Lung (tissue), 12 donors: ENCODE measurements around the gene GNPTAB. TPM values are rescaled to one million over a fixed set of nuclear protein-coding genes. Genes with fewer than 3 reads are reported as not detected.

Experiments
- ATAC-seq: fragments of 200-7000 bp; cut with Tn5 transposase; one replicate; pipeline ENCODE4 v1.9.1; 2020; ENCODE audit warnings: moderate number of reproducible peaks; ENCODE audit not compliant: insufficient read depth, low FRiP score
- DNase-seq, 3 donors: peaks; one replicate each; pipeline ENCODE4 v3.0.0-alpha.2; 2013 to 2017
- H3K27ac ChIP-seq, 2 donors: one replicate each; pipeline ENCODE4 v1.5.1; 2013; ENCODE audit warnings: mild to moderate bottlenecking in 2 of 2, moderate library complexity in 2 of 2, control low read depth in 1 of 2, inconsistent platforms in 1 of 2, low read depth in 1 of 2, low read length in 1 of 2
- H3K27me3 ChIP-seq, 3 donors: one replicate each; pipeline ENCODE4 v1.5.1; 2013; ENCODE audit warnings: low read length in 2 of 3; ENCODE audit not compliant: control insufficient read depth in 3 of 3, insufficient read depth in 3 of 3
- H3K36me3 ChIP-seq, 4 donors: one replicate each; pipeline ENCODE4 v1.5.1; 2013; ENCODE audit warnings: low read length in 4 of 4, mild to moderate bottlenecking in 1 of 4, moderate library complexity in 1 of 4; ENCODE audit not compliant: control insufficient read depth in 4 of 4, insufficient read depth in 4 of 4
- H3K4me1 ChIP-seq, 5 donors: one replicate each; pipeline ENCODE4 v1.5.1; 2013; ENCODE audit warnings: low read length in 5 of 5, mild to moderate bottlenecking in 2 of 5, moderate library complexity in 1 of 5; ENCODE audit not compliant: control insufficient read depth in 5 of 5, insufficient read depth in 5 of 5
- H3K4me3 ChIP-seq: one replicate; pipeline ENCODE4 v1.5.1; 2013; ENCODE audit warnings: mild to moderate bottlenecking, control low read depth, moderate library complexity
- H3K9ac ChIP-seq, 2 donors: one replicate each; pipeline ENCODE4 v1.5.1; 2013; ENCODE audit warnings: low read length in 2 of 2, control low read depth in 1 of 2; ENCODE audit not compliant: insufficient read depth in 1 of 2
- H3K9me3 ChIP-seq, 4 donors: one replicate each; pipeline ENCODE4 v1.5.1; 2013; ENCODE audit warnings: low read length in 3 of 4, mild to moderate bottlenecking in 1 of 4, moderate library complexity in 1 of 4; ENCODE audit not compliant: control insufficient read depth in 4 of 4, insufficient read depth in 3 of 4
- WGBS, 2 donors: extraction: QIAGEN DNeasy Blood & Tissue Kit; methylation state at CpG; one replicate each; pipeline ENCODE4 v1.1.7; 2013; 5-methylcytosine and 5-hydroxymethylcytosine counted together
- polyA plus RNA-seq, 2 donors: library from polyadenylated mRNA; stranded (reverse); fragments of 200-250 nt; gene quantifications; one replicate each; pipeline ENCODE4 v1.2.1, GENCODE V29; 2013
- total RNA-seq, 2 donors: library from RNA; depleted of rRNA in 1 of 2; stranded (reverse); fragments of >200 nt in 1 of 2; gene quantifications; one replicate each; pipeline ENCODE4 v1.2.1, GENCODE V29; 2014 to 2021
- TF ChIP-seq, protein P1 (sequence below): IDR thresholded peaks from 2 replicates; pipeline ENCODE4 v1.5.1; 2012; ENCODE audit warnings: mild to moderate bottlenecking; ENCODE audit errors: control extremely low read depth, extremely low read depth
- donor health status: control.
- donor health status: control.
- donor health status: Bipolar disorder and iron deficiency.
- donor health status: healthy.
- donor health status: DM: yes; HTN: yes; CAD: no.

Gene GNPTAB
- total and polyA plus RNA-seq, 4 donors = 14.8 to 74.3 (median 39.9) TPM

DNA sequence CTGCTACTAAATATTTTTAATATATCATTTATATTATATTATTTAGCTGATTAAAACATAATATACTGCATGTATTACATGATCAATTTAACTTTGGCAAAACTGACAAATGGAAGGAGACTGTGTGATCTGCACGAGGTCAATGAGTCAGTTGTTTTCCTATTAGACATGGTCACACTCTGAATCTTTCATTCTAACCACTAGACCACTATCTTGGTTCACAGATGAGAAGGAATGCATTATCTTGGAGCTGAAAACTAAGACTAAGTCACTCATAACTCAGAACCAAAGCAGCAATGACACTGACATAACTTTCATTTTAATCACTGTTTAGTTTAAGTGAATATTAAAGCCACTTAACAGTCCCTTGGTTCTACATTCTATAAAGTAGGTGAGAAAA, 37.4 kb downstream of the GNPTAB start:
- WGBS, 2 donors = 51 to 66% methylated on average over 1 of the region's 1 CpG
- ATAC-seq = no peak

DNA sequence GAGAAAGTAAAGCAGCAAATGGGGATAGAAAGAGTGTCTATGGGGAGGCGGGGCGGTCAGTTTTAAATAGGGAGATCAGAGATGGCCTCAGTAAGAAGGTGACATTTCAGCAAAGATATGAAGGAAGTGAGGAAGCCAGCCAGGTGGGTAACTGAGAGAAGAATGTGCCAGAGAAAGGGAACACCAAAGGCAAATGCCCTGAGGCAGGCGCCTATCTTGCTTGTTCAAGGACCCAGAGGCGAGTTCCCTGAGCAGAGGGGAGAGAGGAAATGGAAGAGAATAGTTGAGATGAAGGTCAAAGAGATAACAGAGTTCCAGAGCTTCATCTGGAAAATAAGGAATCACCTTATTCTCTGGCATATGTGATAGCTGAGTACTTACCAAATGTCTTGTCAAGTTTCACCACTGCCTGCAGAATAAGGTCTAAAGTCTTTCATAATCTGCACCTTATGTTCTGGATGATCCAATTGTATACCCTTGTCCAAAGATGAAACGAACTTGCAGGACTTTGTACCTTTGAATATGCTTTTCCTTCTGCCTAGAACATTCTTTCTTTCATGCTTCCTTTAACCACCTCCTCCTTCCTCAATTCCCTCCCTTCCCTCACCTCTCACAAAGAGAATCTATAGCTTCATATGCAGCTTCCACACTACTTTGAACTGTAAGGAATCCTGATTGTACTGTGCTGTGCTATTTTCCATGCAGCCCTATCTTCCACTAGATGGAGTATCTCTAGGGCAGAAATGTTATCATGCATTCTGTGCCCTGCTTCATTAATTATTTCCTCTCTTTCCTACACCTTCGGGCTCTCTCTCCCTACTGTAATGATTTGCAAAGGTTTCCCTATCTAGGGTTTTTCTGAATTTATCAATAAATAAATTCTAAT, 38.5 kb downstream of the GNPTAB start:
- ATAC-seq = no peak
- 83 to 84% methylated on average over 6 of the region's 6 CpGs for WGBS, 2 donors

More for the DNA sequence above, 37.4 kb downstream of the GNPTAB start:
- H3K4me3 ChIP-seq = no peak overlapping the region
- TF ChIP-seq, protein P1, sequence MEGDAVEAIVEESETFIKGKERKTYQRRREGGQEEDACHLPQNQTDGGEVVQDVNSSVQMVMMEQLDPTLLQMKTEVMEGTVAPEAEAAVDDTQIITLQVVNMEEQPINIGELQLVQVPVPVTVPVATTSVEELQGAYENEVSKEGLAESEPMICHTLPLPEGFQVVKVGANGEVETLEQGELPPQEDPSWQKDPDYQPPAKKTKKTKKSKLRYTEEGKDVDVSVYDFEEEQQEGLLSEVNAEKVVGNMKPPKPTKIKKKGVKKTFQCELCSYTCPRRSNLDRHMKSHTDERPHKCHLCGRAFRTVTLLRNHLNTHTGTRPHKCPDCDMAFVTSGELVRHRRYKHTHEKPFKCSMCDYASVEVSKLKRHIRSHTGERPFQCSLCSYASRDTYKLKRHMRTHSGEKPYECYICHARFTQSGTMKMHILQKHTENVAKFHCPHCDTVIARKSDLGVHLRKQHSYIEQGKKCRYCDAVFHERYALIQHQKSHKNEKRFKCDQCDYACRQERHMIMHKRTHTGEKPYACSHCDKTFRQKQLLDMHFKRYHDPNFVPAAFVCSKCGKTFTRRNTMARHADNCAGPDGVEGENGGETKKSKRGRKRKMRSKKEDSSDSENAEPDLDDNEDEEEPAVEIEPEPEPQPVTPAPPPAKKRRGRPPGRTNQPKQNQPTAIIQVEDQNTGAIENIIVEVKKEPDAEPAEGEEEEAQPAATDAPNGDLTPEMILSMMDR = no peak
- H3K36me3 ChIP-seq = peaks cover 0 to 9% (median 1%) of the 10 kb centered on the region in 4 donors
- H3K27me3 ChIP-seq = no peaks in the 10 kb centered on the region
- DNase-seq = no peak
- no peak overlapping the region for H3K9ac ChIP-seq
- H3K27ac ChIP-seq = peak overlapping the region in 1 of 2 donors; percentile 21
- H3K4me1 ChIP-seq = peaks cover 0 to 13% (median 0%) of the 10 kb centered on the region in 5 donors
- no peaks in the 10 kb centered on the region for H3K9me3 ChIP-seq

DNA sequence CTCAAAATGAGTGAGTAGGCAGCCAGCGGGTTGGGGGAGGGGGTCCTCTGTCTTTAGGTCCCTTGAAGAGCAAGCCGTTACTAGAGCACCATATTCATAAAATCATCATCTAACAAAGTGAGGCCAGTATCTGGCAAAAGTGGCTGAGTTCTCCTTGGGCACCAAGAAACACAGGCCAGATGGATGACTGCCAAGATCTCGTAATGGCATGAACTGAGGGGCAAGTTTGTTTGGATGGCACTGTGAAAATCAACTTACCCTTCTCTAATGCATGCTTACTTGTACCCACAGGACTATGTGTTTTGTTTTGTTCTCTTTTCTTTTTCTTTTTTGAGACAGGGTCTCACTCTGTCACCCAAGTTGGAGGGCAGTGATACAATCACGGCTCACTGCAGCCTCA, 41.6 kb downstream of the GNPTAB start:
- Histone ChIP-seq H3K27ac (no peak overlapping the region), H3K4me3 (no peak overlapping the region), H3K27me3 (no peaks in the 10 kb centered on the region), H3K4me1 (peaks cover 0 to 8% (median 0%) of the 10 kb centered on the region in 5 donors), H3K36me3 (peaks cover 0 to 18% (median 1%) of the 10 kb centered on the region in 4 donors), H3K9ac (no peak overlapping the region), H3K9me3 (no peaks in the 10 kb centered on the region)
- TF ChIP-seq, protein P1 = no peak
- WGBS, 2 donors = 92 to 97% methylated on average over 4 of the region's 4 CpGs
- no peak for ATAC-seq
- DNase-seq = no peak

More for the DNA sequence above, 38.5 kb downstream of the GNPTAB start:
- TF ChIP-seq, protein P1 = no peak
- no peak overlapping the region for H3K4me3 ChIP-seq
- no peak for DNase-seq
- peaks cover 0 to 8% (median 0%) of the 10 kb centered on the region in 5 donors for H3K4me1 ChIP-seq
- no peak overlapping the region for H3K27ac ChIP-seq
- no peak overlapping the region for H3K9ac ChIP-seq
- H3K9me3 ChIP-seq = no peaks in the 10 kb centered on the region
- peaks cover 0 to 9% (median 1%) of the 10 kb centered on the region in 4 donors for H3K36me3 ChIP-seq
- no peaks in the 10 kb centered on the region for H3K27me3 ChIP-seq
